Measurements from ENCODE around the gene GRM3.

Gene GRM3

GRCh38 chr7:86826948-86827347 is 183.2 kb downstream of the GRM3 start:
- DNase-seq (ENCODE audit: low read depth, low spot score): no peak
- no peak for TF ChIP-seq SUZ12 (IDR thresholded peaks at IDR 0.05; ENCODE audit: extremely low read depth, insufficient read depth, insufficient read length)
- no peak for TF ChIP-seq YY1 (IDR thresholded peaks at IDR 0.05; ENCODE audit: insufficient read depth, insufficient read length)
- TF ChIP-seq ZNF274 (IDR thresholded peaks at IDR 0.05; ENCODE audit: low read depth, low read length): no peak
- H3K36me3 ChIP-seq (ENCODE audit: insufficient read depth, insufficient read length, low read length): no peaks in the 10 kb centered on the region
- no peaks in the 10 kb centered on the region for H3K27me3 ChIP-seq (ENCODE audit: insufficient read depth, insufficient read length)
- H3K9ac ChIP-seq (ENCODE audit: insufficient read length, low read depth): no peak overlapping the region
- H3K9me3 ChIP-seq (ENCODE audit: insufficient read depth, low read length): no peaks in the 10 kb centered on the region
- no peaks in the 10 kb centered on the region for H3K4me1 ChIP-seq (ENCODE audit: insufficient read depth, insufficient read length)
- no peak overlapping the region for H3K4me3 ChIP-seq (ENCODE audit: insufficient read length, low read depth)

GRCh38 chr7:86833360-86833759 is 189.7 kb downstream of the GRM3 start:
- Histone ChIP-seq H3K4me1 (ENCODE audit: insufficient read depth, insufficient read length) (no peaks in the 10 kb centered on the region), H3K27me3 (ENCODE audit: insufficient read depth, insufficient read length) (no peaks in the 10 kb centered on the region), H3K36me3 (ENCODE audit: insufficient read depth, insufficient read length, low read length) (no peaks in the 10 kb centered on the region), H3K9ac (ENCODE audit: insufficient read length, low read depth) (no peak overlapping the region), H3K9me3 (ENCODE audit: insufficient read depth, low read length) (no peaks in the 10 kb centered on the region), H3K4me3 (ENCODE audit: insufficient read length, low read depth) (no peak overlapping the region)
- TF ChIP-seq SUZ12 (IDR thresholded peaks at IDR 0.05; ENCODE audit: extremely low read depth, insufficient read depth, insufficient read length) (no peak), ZNF274 (IDR thresholded peaks at IDR 0.05; ENCODE audit: low read depth, low read length) (no peak), YY1 (IDR thresholded peaks at IDR 0.05; ENCODE audit: insufficient read depth, insufficient read length) (no peak)
- DNase-seq (ENCODE audit: low read depth, low spot score): no peak

GRCh38 chr7:86837235-86837634 is 193.5 kb downstream of the GRM3 start:
- H3K4me1 ChIP-seq (ENCODE audit: insufficient read depth, insufficient read length): no peaks in the 10 kb centered on the region
- TF ChIP-seq ZNF274 (IDR thresholded peaks at IDR 0.05; ENCODE audit: low read depth, low read length) (no peak), SUZ12 (IDR thresholded peaks at IDR 0.05; ENCODE audit: extremely low read depth, insufficient read depth, insufficient read length) (no peak), YY1 (IDR thresholded peaks at IDR 0.05; ENCODE audit: insufficient read depth, insufficient read length) (no peak)
- no peaks in the 10 kb centered on the region for H3K9me3 ChIP-seq (ENCODE audit: insufficient read depth, low read length)

GRCh38 chr7:86844608-86845007 is 200.9 kb downstream of the GRM3 start:
- H3K9ac ChIP-seq (ENCODE audit: insufficient read length, low read depth): no peak overlapping the region
- no peaks in the 10 kb centered on the region for H3K36me3 ChIP-seq (ENCODE audit: insufficient read depth, insufficient read length, low read length)
- H3K4me3 ChIP-seq (ENCODE audit: insufficient read length, low read depth): no peak overlapping the region
- no peak for TF ChIP-seq ZNF274 (IDR thresholded peaks at IDR 0.05; ENCODE audit: low read depth, low read length)
- TF ChIP-seq YY1 (IDR thresholded peaks at IDR 0.05; ENCODE audit: insufficient read depth, insufficient read length): no peak
- no peak for DNase-seq (ENCODE audit: low read depth, low spot score)
- no peaks in the 10 kb centered on the region for H3K27me3 ChIP-seq (ENCODE audit: insufficient read depth, insufficient read length)
- H3K9me3 ChIP-seq (ENCODE audit: insufficient read depth, low read length): no peaks in the 10 kb centered on the region
- no peaks in the 10 kb centered on the region for H3K4me1 ChIP-seq (ENCODE audit: insufficient read depth, insufficient read length)

More at GRCh38 chr7:86837235-86837634, 193.5 kb downstream of the GRM3 start:
- Histone ChIP-seq H3K4me3 (ENCODE audit: insufficient read length, low read depth) (no peak overlapping the region), H3K9ac (ENCODE audit: insufficient read length, low read depth) (no peak overlapping the region), H3K27me3 (ENCODE audit: insufficient read depth, insufficient read length) (no peaks in the 10 kb centered on the region), H3K36me3 (ENCODE audit: insufficient read depth, insufficient read length, low read length) (no peaks in the 10 kb centered on the region)
- DNase-seq (ENCODE audit: low read depth, low spot score): no peak

GRCh38 chr7:86846494-86847190 is 202.9 kb downstream of the GRM3 start:
- no peaks in the 10 kb centered on the region for H3K27me3 ChIP-seq (ENCODE audit: insufficient read depth, insufficient read length)

GRCh38 chr7:86848226-86848625 is 204.5 kb downstream of the GRM3 start:
- Histone ChIP-seq H3K9me3 (ENCODE audit: insufficient read depth, low read length) (no peaks in the 10 kb centered on the region), H3K36me3 (ENCODE audit: insufficient read depth, insufficient read length, low read length) (no peaks in the 10 kb centered on the region), H3K4me3 (ENCODE audit: insufficient read length, low read depth) (no peak overlapping the region), H3K27me3 (ENCODE audit: insufficient read depth, insufficient read length) (no peaks in the 10 kb centered on the region), H3K4me1 (ENCODE audit: insufficient read depth, insufficient read length) (no peaks in the 10 kb centered on the region), H3K9ac (ENCODE audit: insufficient read length, low read depth) (no peak overlapping the region)
- DNase-seq (ENCODE audit: low read depth, low spot score): no peak
- TF ChIP-seq ZNF274 (IDR thresholded peaks at IDR 0.05; ENCODE audit: low read depth, low read length): no peak
- TF ChIP-seq YY1 (IDR thresholded peaks at IDR 0.05; ENCODE audit: insufficient read depth, insufficient read length): no peak
- no peak for TF ChIP-seq SUZ12 (IDR thresholded peaks at IDR 0.05; ENCODE audit: extremely low read depth, insufficient read depth, insufficient read length)

More at GRCh38 chr7:86846494-86847190, 202.9 kb downstream of the GRM3 start:
- DNase-seq (ENCODE audit: low read depth, low spot score): no peak
- H3K36me3 ChIP-seq (ENCODE audit: insufficient read depth, insufficient read length, low read length): no peaks in the 10 kb centered on the region
- no peak overlapping the region for H3K4me3 ChIP-seq (ENCODE audit: insufficient read length, low read depth)
- H3K4me1 ChIP-seq (ENCODE audit: insufficient read depth, insufficient read length): no peaks in the 10 kb centered on the region
- no peaks in the 10 kb centered on the region for H3K9me3 ChIP-seq (ENCODE audit: insufficient read depth, low read length)
- no peak overlapping the region for H3K9ac ChIP-seq (ENCODE audit: insufficient read length, low read depth)
- TF ChIP-seq ZNF274 (IDR thresholded peaks at IDR 0.05; ENCODE audit: low read depth, low read length): no peak
- no peak for TF ChIP-seq YY1 (IDR thresholded peaks at IDR 0.05; ENCODE audit: insufficient read depth, insufficient read length)
- no peak for TF ChIP-seq SUZ12 (IDR thresholded peaks at IDR 0.05; ENCODE audit: extremely low read depth, insufficient read depth, insufficient read length)

- TF ChIP-seq YY1 (IDR thresholded peaks at IDR 0.05; ENCODE audit: insufficient read depth, insufficient read length): no peak
- no peak for TF ChIP-seq SUZ12 (IDR thresholded peaks at IDR 0.05; ENCODE audit: extremely low read depth, insufficient read depth, insufficient read length)
- TF ChIP-seq ZNF274 (IDR thresholded peaks at IDR 0.05; ENCODE audit: low read depth, low read length): no peak
- Histone ChIP-seq H3K4me1 (ENCODE audit: insufficient read depth, insufficient read length) (no peaks in the 10 kb centered on the region), H3K9ac (ENCODE audit: insufficient read length, low read depth) (no peak overlapping the region), H3K27me3 (ENCODE audit: insufficient read depth, insufficient read length) (no peaks in the 10 kb centered on the region), H3K4me3 (ENCODE audit: insufficient read length, low read depth) (no peak overlapping the region), H3K9me3 (ENCODE audit: insufficient read depth, low read length) (no peaks in the 10 kb centered on the region), H3K36me3 (ENCODE audit: insufficient read depth, insufficient read length, low read length) (no peaks in the 10 kb centered on the region)
- no peak for DNase-seq (ENCODE audit: low read depth, low spot score)
Measured at GRCh38 chr7:86851566-86851965, 207.9 kb downstream of the GRM3 start.

All from NT2/D1 (cell line).